HepG2 (cell line): ENCODE measurements around the gene CXCL17. TPM values are rescaled to one million over a fixed set of nuclear protein-coding genes. Genes with fewer than 3 reads are reported as not detected.

Source experiments
- ATAC-seq: fragments of 200-7000 bp; cut with Tn5 transposase; 3 replicates; pipeline ENCODE4 v1.9.1; 2020; ENCODE audit warnings: mild to moderate bottlenecking, moderate library complexity
- BruUV-seq: library from RNA; stranded (reverse); fragments of 400-500 nt; replicated peaks from 2 replicates; lab custom pipeline; 2021; lab: Mats Ljungman, UMichigan
- CTCF ChIA-PET: fragments of 300-600 bp; formaldehyde crosslinking; extraction: SDS; loops from one replicate; lab custom pipeline; 2021; ENCODE audit warnings: low total read pairs, inconsistent platforms, low intra/inter-chr PET ratio; lab: Yijun Ruan, JAX
- POLR2A ChIA-PET: fragments of 350-600 bp; sonication (Branson Sonifier 250); formaldehyde crosslinking; loops from one replicate; lab custom pipeline; 2020; ENCODE audit warnings: antibody characterized with exemption, inconsistent platforms; lab: Yijun Ruan, JAX
- DNase-seq: peaks from one replicate; pipeline ENCODE4 v3.0.0-alpha.2; 2015; ENCODE audit warnings: low spot score
- FAIRE-seq: peaks from 3 replicates; lab custom pipeline; 2011; peaks lifted over from hg19 to GRCh38; lab: Jason Lieb, UNC
- H2AFZ ChIP-seq: one replicate; pipeline ENCODE4 v1.6.1; 2011; ENCODE audit warnings: low read length, inconsistent platforms
- H3K27ac ChIP-seq: fragments of 300-600 bp; 3 replicates; pipeline ENCODE4 v1.8.0; 2011; ENCODE audit warnings: mixed run types, mild to moderate bottlenecking, mixed read lengths, low read length, inconsistent platforms; ENCODE audit not compliant: insufficient read depth; ENCODE audit errors: extremely low read length
- H3K27me3 ChIP-seq, 2 experiments: fragments of 200-600 bp in 1 of 2; 2 replicates in 1 of 2; 3 replicates in 1 of 2; pipeline versions ENCODE4 v1.6.0 to v1.8.0; 2011; ENCODE audit warnings: low read length in 2 of 2, mild to moderate bottlenecking in 2 of 2, moderate library complexity in 2 of 2, inconsistent platforms in 1 of 2; ENCODE audit not compliant: insufficient read depth in 2 of 2, control insufficient read depth in 1 of 2
- H3K36me3 ChIP-seq, 2 experiments: fragments of 200-600 bp in 1 of 2; replicated peaks in 1 of 2; 2 replicates in 1 of 2; 3 replicates in 1 of 2; pipeline versions ENCODE4 v1.5.1 to v1.8.0; 2011; ENCODE audit warnings: low read length in 2 of 2, inconsistent platforms in 1 of 2; ENCODE audit not compliant: insufficient read depth in 2 of 2, control insufficient read depth in 1 of 2
- H3K4me1 ChIP-seq: 2 replicates; pipeline ENCODE4 v1.5.1; 2012; ENCODE audit warnings: low read length, inconsistent platforms; ENCODE audit not compliant: insufficient read depth
- H3K4me2 ChIP-seq: 2 replicates; pipeline ENCODE4 v1.6.0; 2011; ENCODE audit warnings: low read depth, low read length, inconsistent platforms
- H3K4me3 ChIP-seq, 3 experiments: fragments of 200-600 bp in 1 of 3; sonication (generic), shearing (Covaris generic) in 1 of 3; replicated peaks in 1 of 3; 2 replicates each; pipeline ENCODE4 v1.5.1; 2011 to 2016; ENCODE audit warnings: low read length in 3 of 3, inconsistent platforms in 2 of 3, low read depth in 2 of 3, mild to moderate bottlenecking in 2 of 3, control low read depth in 1 of 3, mixed read lengths in 1 of 3; ENCODE audit not compliant: insufficient read depth in 1 of 3
- H3K79me2 ChIP-seq: one replicate; pipeline ENCODE4 v1.6.1; 2011; ENCODE audit warnings: low read length, inconsistent platforms; ENCODE audit not compliant: insufficient read depth
- H3K9ac ChIP-seq: 2 replicates; pipeline ENCODE4 v1.6.0; 2011; ENCODE audit warnings: mild to moderate bottlenecking, low read depth, low read length, inconsistent platforms; ENCODE audit not compliant: insufficient read depth
- H3K9me3 ChIP-seq: 2 replicates; pipeline ENCODE4 v1.5.1; 2012; ENCODE audit warnings: mild to moderate bottlenecking, low read length
- H4K20me1 ChIP-seq: 2 replicates; pipeline ENCODE4 v1.6.0; 2011; ENCODE audit warnings: inconsistent platforms, mild to moderate bottlenecking, low read length, moderate library complexity; ENCODE audit not compliant: insufficient read depth
- CC2D1A ChIP-seq: sonication (generic); formaldehyde crosslinking; IDR thresholded peaks from 2 replicates; pipeline ENCODE4 v1.8.1; 2023; ENCODE audit warnings: mild to moderate bottlenecking, missing genetic modification reagents
- EED ChIP-seq: sonication (generic); formaldehyde crosslinking; IDR thresholded peaks from 2 replicates; pipeline ENCODE4 v1.5.0; 2020; ENCODE audit warnings: mild to moderate bottlenecking, missing genetic modification reagents
- KDM5A ChIP-seq: fragments of 200-600 bp; sonication (generic); IDR thresholded peaks from 2 replicates; pipeline ENCODE4 v1.7.0; 2018; ENCODE audit warnings: antibody characterized with exemption, mild to moderate bottlenecking, low read length, borderline replicate concordance
- MAFF ChIP-seq: IDR thresholded peaks from 2 replicates; pipeline ENCODE4 v1.6.1; 2011; ENCODE audit warnings: low read depth, low read length, improper control_type of control experiment
- MAFG ChIP-seq: sonication (generic); formaldehyde crosslinking; IDR thresholded peaks from 2 replicates; pipeline ENCODE4 v1.5.1; 2020; ENCODE audit warnings: mild to moderate bottlenecking, missing genetic modification reagents
- RAD21 ChIP-seq: fragments of 450-650 bp; formaldehyde crosslinking; IDR thresholded peaks from 2 replicates; pipeline ENCODE4 v1.5.0; 2020; ENCODE audit warnings: mild to moderate bottlenecking
- RBFOX2 ChIP-seq: fragments of 200-400 bp; formaldehyde crosslinking; IDR thresholded peaks from 2 replicates; pipeline ENCODE4 v1.6.1; 2017; ENCODE audit warnings: low read depth, mild to moderate bottlenecking, low read length
- RORA ChIP-seq: sonication (generic); formaldehyde crosslinking; IDR thresholded peaks from 2 replicates; pipeline ENCODE4 v1.5.0; 2020; ENCODE audit warnings: mild to moderate bottlenecking, missing genetic modification reagents, moderate library complexity
- SMC3 ChIP-seq: IDR thresholded peaks from 2 replicates; pipeline ENCODE4 v1.6.1; 2011; ENCODE audit warnings: low read length, improper control_type of control experiment
- STAG1 ChIP-seq: sonication (generic); formaldehyde crosslinking; IDR thresholded peaks from 2 replicates; pipeline ENCODE4 v1.4.0; 2020; ENCODE audit warnings: missing genetic modification reagents
- TEAD3 ChIP-seq: optimal IDR thresholded peaks from 2 replicates; pipeline ENCODE3; 2016; ENCODE audit warnings: borderline replicate concordance
- ZNF12 ChIP-seq: sonication (generic); formaldehyde crosslinking; IDR thresholded peaks from 2 replicates; pipeline ENCODE4 v1.5.0; 2020; ENCODE audit warnings: missing genetic modification reagents
- ZNF563 ChIP-seq: sonication (generic); formaldehyde crosslinking; IDR thresholded peaks from 2 replicates; pipeline ENCODE4 v1.8.0; 2022; ENCODE audit warnings: mild to moderate bottlenecking, moderate library complexity, missing genetic modification reagents
- ZNF629 ChIP-seq: sonication (generic); formaldehyde crosslinking; conservative IDR thresholded peaks from 2 replicates; pipeline ENCODE4 v1.5.0; 2020; ENCODE audit warnings: missing genetic modification reagents
- ZNF720 ChIP-seq: sonication (generic); formaldehyde crosslinking; IDR thresholded peaks from 2 replicates; pipeline ENCODE4 v1.4.0; 2020; ENCODE audit warnings: missing genetic modification reagents
- ZNF747 ChIP-seq: sonication (generic); formaldehyde crosslinking; IDR thresholded peaks from 2 replicates; pipeline ENCODE4 v1.8.1; 2023; ENCODE audit warnings: missing genetic modification reagents, mild to moderate bottlenecking, borderline replicate concordance
- ZNF776 ChIP-seq: sonication (generic); formaldehyde crosslinking; IDR thresholded peaks from 2 replicates; pipeline ENCODE4 v1.4.0; 2020; ENCODE audit warnings: mild to moderate bottlenecking, missing genetic modification reagents
- WGBS: methylation state at CpG from one replicate; pipeline ENCODE4 v1.1.6; 2017; ENCODE audit warnings: low lambda C conversion rate; 5-methylcytosine and 5-hydroxymethylcytosine counted together
- in situ Hi-C: cut with HindIII; loops from 2 replicates; pipeline ENCODE4 v1.10.0; 2017; ENCODE audit warnings: low pct_unique_long_range_greater_than_20kb; ENCODE audit not compliant: extremely low pct_ligation_motif_present
- intact Hi-C: fragments of 100-400 bp; cut with micrococcal nuclease; formaldehyde crosslinking; loops from one replicate; pipeline ENCODE4 v1.10.0; 2022; ENCODE audit not compliant: unreplicated experiment
- polyA plus RNA-seq, 8 experiments: library from polyadenylated mRNA; depleted of rRNA in 3 of 8; stranded (reverse) in 7 of 8; unstranded in 1 of 8; fragments of >200 nt; fragmentation: Illumina TruSeq in 4 of 8; extraction: Trizol in 4 of 8; gene quantifications; 2 replicates each; pipeline versions ENCODE4 v1.2.1 to v1.2.3, GENCODE V29; 2011 to 2016; ENCODE audit warnings: low read depth in 4 of 8, missing spikeins in 1 of 8, mixed read lengths in 1 of 8; ENCODE audit not compliant: insufficient read depth in 1 of 8
- total RNA-seq, 5 experiments: library from RNA; depleted of rRNA; stranded (reverse); fragments of >200 nt; fragmentation: Illumina TruSeq; extraction: Trizol; gene quantifications; 2 replicates each; pipeline ENCODE4 v1.2.3, GENCODE V29; 2016; ENCODE audit warnings: low read depth in 1 of 5
- TF ChIP-seq, protein P1 (sequence below): sonication (generic); formaldehyde crosslinking; IDR thresholded peaks from 2 replicates; pipeline ENCODE4 v1.5.0; 2020; ENCODE audit warnings: mild to moderate bottlenecking, missing genetic modification reagents, moderate library complexity
- TF ChIP-seq, protein P2 (sequence below): sonication (generic); formaldehyde crosslinking; IDR thresholded peaks from 2 replicates; pipeline ENCODE4 v1.4.0; 2020; ENCODE audit warnings: mild to moderate bottlenecking, missing genetic modification reagents
- TF ChIP-seq, protein P3 (sequence below): sonication (generic); formaldehyde crosslinking; IDR thresholded peaks from 2 replicates; pipeline ENCODE4 v1.4.0; 2020; ENCODE audit warnings: missing genetic modification reagents, mild to moderate bottlenecking, borderline replicate concordance

Gene CXCL17
- total and polyA plus RNA-seq, 2 of the 13 experiments (the other 11 are each of a cell fraction or from before 2014, with no cell fraction given), result 0.12 TPM; not detected in 1

DNA sequence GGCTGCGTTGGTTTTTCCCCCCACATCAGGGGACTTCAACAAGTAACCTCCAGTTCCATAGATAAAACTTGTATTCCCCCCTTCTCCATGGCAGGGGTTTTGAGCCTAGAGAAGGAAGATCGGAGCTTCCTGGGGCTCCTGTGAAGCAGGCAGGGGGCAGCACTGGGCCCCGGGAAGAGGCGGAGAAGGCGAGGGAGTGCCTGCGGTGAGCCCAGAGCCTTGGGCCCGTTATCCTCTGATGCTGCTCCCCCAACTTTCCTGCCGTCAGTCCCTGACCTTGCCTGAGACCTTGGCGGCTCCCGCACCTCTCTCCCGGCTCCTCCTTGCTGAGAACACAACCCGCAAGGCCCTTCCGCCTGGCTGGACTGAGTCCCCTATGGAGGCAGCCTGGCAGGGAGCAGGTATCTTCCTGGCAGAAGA lies 18.0 kb downstream of the CXCL17 start:
- in situ Hi-C loops, result no loop called here
- no TSS peak for BruUV-seq
- ChIA-PET POLR2A (interaction anchor here (0.9 to 2.2 kb wide), 2 partner anchors 9 to 104 kb away, joined by 3 to 13 read pairs; partner anchors contain the start of gene CEACAM1), CTCF (interaction anchor here (1.0 to 3.4 kb wide), 3 partner anchors 9 to 104 kb away, joined by 5 to 25 read pairs (median 6); no protein-coding TSS in a partner anchor)
- Histone ChIP-seq H3K79me2 (no peaks in the 10 kb centered on the region), H2AFZ (peak overlapping the region; percentile 28), H4K20me1 (no peaks in the 10 kb centered on the region), H3K27ac (no peak overlapping the region), H3K9ac (0 out of 2 replicates have a peak overlapping the region, but pooled peaks have one; percentile 10), H3K9me3 (no peaks in the 10 kb centered on the region), H3K4me2 (peak overlapping the region; percentile 63), H3K36me3 (no peaks in the 10 kb centered on the region), H3K4me1 (peaks cover 66% of the 10 kb centered on the region), H3K27me3 (peaks cover 4 to 36% of the 10 kb centered on the region in 2 experiments), H3K4me3 (peak overlapping the region in 2 of 3 experiments; percentile 41 to 56; a peak in 3 of 6 replicates)
- DNase-seq, result peak; percentile 27
- no peak for FAIRE-seq
- WGBS, result 0% methylated on average over 6 of the region's 13 CpGs
- intact Hi-C loops, result no loop called here
- peak; percentile 75 for ATAC-seq
- TF ChIP-seq, protein P1, sequence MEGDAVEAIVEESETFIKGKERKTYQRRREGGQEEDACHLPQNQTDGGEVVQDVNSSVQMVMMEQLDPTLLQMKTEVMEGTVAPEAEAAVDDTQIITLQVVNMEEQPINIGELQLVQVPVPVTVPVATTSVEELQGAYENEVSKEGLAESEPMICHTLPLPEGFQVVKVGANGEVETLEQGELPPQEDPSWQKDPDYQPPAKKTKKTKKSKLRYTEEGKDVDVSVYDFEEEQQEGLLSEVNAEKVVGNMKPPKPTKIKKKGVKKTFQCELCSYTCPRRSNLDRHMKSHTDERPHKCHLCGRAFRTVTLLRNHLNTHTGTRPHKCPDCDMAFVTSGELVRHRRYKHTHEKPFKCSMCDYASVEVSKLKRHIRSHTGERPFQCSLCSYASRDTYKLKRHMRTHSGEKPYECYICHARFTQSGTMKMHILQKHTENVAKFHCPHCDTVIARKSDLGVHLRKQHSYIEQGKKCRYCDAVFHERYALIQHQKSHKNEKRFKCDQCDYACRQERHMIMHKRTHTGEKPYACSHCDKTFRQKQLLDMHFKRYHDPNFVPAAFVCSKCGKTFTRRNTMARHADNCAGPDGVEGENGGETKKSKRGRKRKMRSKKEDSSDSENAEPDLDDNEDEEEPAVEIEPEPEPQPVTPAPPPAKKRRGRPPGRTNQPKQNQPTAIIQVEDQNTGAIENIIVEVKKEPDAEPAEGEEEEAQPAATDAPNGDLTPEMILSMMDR (CRISPR knock-in tag), result peak; percentile 74
- no peak for TF ChIP-seq ZNF776 (CRISPR knock-in tag)
- TF ChIP-seq ZNF629 (CRISPR knock-in tag), result no peak
- no peak for TF ChIP-seq ZNF747
- TF ChIP-seq, protein P2, sequence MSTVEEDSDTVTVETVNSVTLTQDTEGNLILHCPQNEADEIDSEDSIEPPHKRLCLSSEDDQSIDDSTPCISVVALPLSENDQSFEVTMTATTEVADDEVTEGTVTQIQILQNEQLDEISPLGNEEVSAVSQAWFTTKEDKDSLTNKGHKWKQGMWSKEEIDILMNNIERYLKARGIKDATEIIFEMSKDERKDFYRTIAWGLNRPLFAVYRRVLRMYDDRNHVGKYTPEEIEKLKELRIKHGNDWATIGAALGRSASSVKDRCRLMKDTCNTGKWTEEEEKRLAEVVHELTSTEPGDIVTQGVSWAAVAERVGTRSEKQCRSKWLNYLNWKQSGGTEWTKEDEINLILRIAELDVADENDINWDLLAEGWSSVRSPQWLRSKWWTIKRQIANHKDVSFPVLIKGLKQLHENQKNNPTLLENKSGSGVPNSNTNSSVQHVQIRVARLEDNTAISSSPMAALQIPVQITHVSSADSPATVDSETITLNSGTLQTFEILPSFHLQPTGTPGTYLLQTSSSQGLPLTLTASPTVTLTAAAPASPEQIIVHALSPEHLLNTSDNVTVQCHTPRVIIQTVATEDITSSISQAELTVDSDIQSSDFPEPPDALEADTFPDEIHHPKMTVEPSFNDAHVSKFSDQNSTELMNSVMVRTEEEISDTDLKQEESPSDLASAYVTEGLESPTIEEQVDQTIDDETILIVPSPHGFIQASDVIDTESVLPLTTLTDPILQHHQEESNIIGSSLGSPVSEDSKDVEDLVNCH (CRISPR knock-in tag), result no peak
- peak; percentile 61 for TF ChIP-seq RAD21 (CRISPR knock-in tag)
- TF ChIP-seq RBFOX2, result no peak
- TF ChIP-seq CC2D1A (CRISPR knock-in tag), result no peak
- TF ChIP-seq SMC3, result 0 out of 2 replicates have a peak, but pooled peaks have one; percentile 20
- TF ChIP-seq MAFF, result no peak
- TF ChIP-seq ZNF720, result no peak
- no peak for TF ChIP-seq ZNF12 (CRISPR knock-in tag)
- TF ChIP-seq KDM5A, result no peak
- TF ChIP-seq STAG1, result peak; percentile 48
- no peak for TF ChIP-seq ZNF563 (CRISPR knock-in tag)
- TF ChIP-seq, protein P3, sequence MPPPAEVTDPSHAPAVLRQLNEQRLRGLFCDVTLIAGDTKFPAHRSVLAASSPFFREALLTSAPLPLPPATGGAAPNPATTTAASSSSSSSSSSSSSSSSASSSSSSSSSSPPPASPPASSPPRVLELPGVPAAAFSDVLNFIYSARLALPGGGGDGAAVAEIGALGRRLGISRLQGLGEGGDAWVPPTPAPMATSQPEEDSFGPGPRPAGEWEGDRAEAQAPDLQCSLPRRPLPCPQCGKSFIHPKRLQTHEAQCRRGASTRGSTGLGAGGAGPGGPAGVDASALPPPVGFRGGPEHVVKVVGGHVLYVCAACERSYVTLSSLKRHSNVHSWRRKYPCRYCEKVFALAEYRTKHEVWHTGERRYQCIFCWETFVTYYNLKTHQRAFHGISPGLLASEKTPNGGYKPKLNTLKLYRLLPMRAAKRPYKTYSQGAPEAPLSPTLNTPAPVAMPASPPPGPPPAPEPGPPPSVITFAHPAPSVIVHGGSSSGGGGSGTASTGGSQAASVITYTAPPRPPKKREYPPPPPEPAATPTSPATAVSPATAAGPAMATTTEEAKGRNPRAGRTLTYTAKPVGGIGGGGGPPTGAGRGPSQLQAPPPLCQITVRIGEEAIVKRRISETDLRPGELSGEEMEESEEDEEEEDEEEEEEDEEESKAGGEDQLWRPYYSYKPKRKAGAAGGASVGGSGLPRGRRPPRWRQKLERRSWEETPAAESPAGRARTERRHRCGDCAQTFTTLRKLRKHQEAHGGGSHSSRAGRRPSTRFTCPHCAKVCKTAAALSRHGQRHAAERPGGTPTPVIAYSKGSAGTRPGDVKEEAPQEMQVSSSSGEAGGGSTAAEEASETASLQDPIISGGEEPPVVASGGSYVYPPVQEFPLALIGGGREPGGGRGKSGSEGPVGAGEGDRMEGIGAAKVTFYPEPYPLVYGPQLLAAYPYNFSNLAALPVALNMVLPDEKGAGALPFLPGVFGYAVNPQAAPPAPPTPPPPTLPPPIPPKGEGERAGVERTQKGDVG (CRISPR knock-in tag), result no peak
- no peak for TF ChIP-seq MAFG (CRISPR knock-in tag)
- TF ChIP-seq EED, result no peak
- no peak for TF ChIP-seq RORA (CRISPR knock-in tag)
- peak; percentile 35 for TF ChIP-seq TEAD3 (CRISPR knock-in tag)
